Measurements from ENCODE around the gene SRRD. TPM values are rescaled to one million over a fixed set of nuclear protein-coding genes. Genes with fewer than 3 reads are reported as not detected.

The SRRD gene
- total and polyA plus RNA-seq, 2 of the 8 experiments (the other 6 are each of a cell fraction or from before 2014, with no cell fraction given): 17.1 to 25.3 TPM

GRCh38 chr22:26452236-26453016 is 31.3 kb upstream of the SRRD start:
- Histone ChIP-seq H4K8ac (ENCODE audit: extremely low read depth, insufficient read depth, low read length) (no peak overlapping the region; the same call in 1 of the 2 replicates), H2BK12ac (ENCODE audit: low read depth, low read length) (no peak overlapping the region), H2BK5ac (ENCODE audit: low read depth, low read length) (no peak overlapping the region), H3K4me1 (replicated peaks in 1 of 4; ENCODE audit: control insufficient read depth in 3 of 4, insufficient read depth in 4 of 4, low read length in 3 of 4) (no peaks in the 10 kb centered on the region), H3K56ac (replicated peaks; ENCODE audit: insufficient read length, low read depth, low read length) (no peak overlapping the region), H4K5ac (ENCODE audit: insufficient read length, low read depth, low read length) (no peak overlapping the region), H3K4me3 (ENCODE audit: extremely low read depth in 1 of 4, insufficient read depth in 2 of 4, low read depth in 3 of 4, low read length in 4 of 4) (no peak overlapping the region), H3K27ac (ENCODE audit: low read depth, low read length) (no peak overlapping the region), H3K79me1 (ENCODE audit: low read depth, low read length) (no peaks in the 10 kb centered on the region), H3K4me2 (ENCODE audit: insufficient read depth in 1 of 2, low read depth in 2 of 2, low read length in 2 of 2) (no peak overlapping the region), H4K20me1 (replicated peaks in 1 of 2; ENCODE audit: control insufficient read depth in 1 of 2, insufficient read depth in 2 of 2, low read length in 2 of 2) (no peaks in the 10 kb centered on the region), H3K27me3 (replicated peaks in 1 of 4; ENCODE audit: control insufficient read depth in 3 of 4, extremely low read depth in 1 of 4, insufficient read depth in 3 of 4, low read length in 3 of 4) (no peaks in the 10 kb centered on the region), H3K36me3 (ENCODE audit: control insufficient read depth in 2 of 4, insufficient read depth in 4 of 4, low read length in 3 of 4) (peaks cover 0 to 40% (median 7%) of the 10 kb centered on the region in 4 experiments; a peak in 4 of 8 replicates), H3K18ac (ENCODE audit: extremely low read depth, low read length) (no peak overlapping the region), H3K14ac (ENCODE audit: insufficient read length) (no peak overlapping the region), H3K79me2 (ENCODE audit: control insufficient read depth in 1 of 2, insufficient read depth in 2 of 2, low read length in 2 of 2) (no peaks in the 10 kb centered on the region), H2BK20ac (ENCODE audit: low read length) (no peak overlapping the region), H2BK15ac (ENCODE audit: low read length) (no peak overlapping the region), H4K91ac (replicated peaks; ENCODE audit: insufficient read length, low read length) (no peak overlapping the region), H2BK120ac (replicated peaks; ENCODE audit: low read depth, low read length) (no peak overlapping the region), H2AFZ (ENCODE audit: low read length) (no peak overlapping the region), H3K9ac (replicated peaks in 1 of 4; ENCODE audit: extremely low read depth in 1 of 4, low read depth in 3 of 4, low read length in 3 of 4) (no peak overlapping the region), H3K23ac (ENCODE audit: insufficient read length) (no peak overlapping the region), H2AK5ac (ENCODE audit: low read depth, low read length) (no peak overlapping the region), H3K23me2 (ENCODE audit: low read depth, low read length) (no peaks in the 10 kb centered on the region), H3K9me3 (ENCODE audit: insufficient read depth in 2 of 2, low read depth in 1 of 2, low read length in 1 of 2) (no peaks in the 10 kb centered on the region), H3K4ac (replicated peaks; ENCODE audit: insufficient read length, low read depth, low read length) (no peak overlapping the region)
- DNase-seq (ENCODE audit: low read depth in 1 of 2, low spot score in 2 of 2) (no peak), FAIRE-seq (no peak)
- TF ChIP-seq YY1 (IDR thresholded peaks at IDR 0.05; ENCODE audit: low read depth, low read length) (no peak), KDM4A (IDR thresholded peaks at IDR 0.05; ENCODE audit: low read depth, low read length, severe bottlenecking) (no peak), CHD1 (IDR thresholded peaks at IDR 0.05; ENCODE audit: low read depth, low read length) (no peak), NANOG (IDR thresholded peaks at IDR 0.05; ENCODE audit: insufficient read depth, low read depth, low read length, poor library complexity, severe bottlenecking) (no peak), ATF3 (IDR thresholded peaks at IDR 0.05; ENCODE audit: insufficient read depth, low read depth, low read length) (no peak)
- ChIA-PET CTCF (ENCODE audit: partially characterized antibody) (interaction anchor here (0.9 to 3.2 kb wide), 10 partner anchors 9 to 88 kb away, joined by 3 to 19 read pairs (median 4); no protein-coding TSS in a partner anchor), POLR2A (ENCODE audit: partially characterized antibody) (interaction anchor here (1.8 kb wide), 1 partner anchor 30 kb away, joined by 7 read pairs; no protein-coding TSS in a partner anchor)
- 88% methylated on average over 23 of the region's 23 CpGs; no CpG with 5 or more reads in 1 of the 2 experiments for WGBS, 2 experiments (ENCODE audit: extremely low coverage in 1 of 2, insufficient coverage in 1 of 2, insufficient read length in 1 of 2, insufficient replicate concordance in 2 of 2, low coverage in 1 of 2, low lambda C conversion rate in 2 of 2, missing lambda C conversion rate in 1 of 2)
